HepG2 (cell line): ENCODE measurements around the gene ZNF770. TPM values are rescaled to one million over a fixed set of nuclear protein-coding genes. Genes with fewer than 3 reads are reported as not detected.

Experiments
- NFYB ChIP-seq: sonication (generic); formaldehyde crosslinking; IDR thresholded peaks from 2 replicates; pipeline ENCODE4 v1.4.0; 2020; ENCODE audit warnings: missing genetic modification reagents
- NR2F6 ChIP-seq, 2 experiments: IDR thresholded peaks; 2 replicates each; pipeline ENCODE4 v1.6.1; 2016; ENCODE audit warnings: antibody characterized with exemption in 1 of 2, mild to moderate bottlenecking in 1 of 2
- ZNF253 ChIP-seq: sonication (generic); formaldehyde crosslinking; IDR thresholded peaks from 2 replicates; pipeline ENCODE4 v1.8.0; 2022; ENCODE audit warnings: mild to moderate bottlenecking, missing genetic modification reagents, borderline replicate concordance
- ZNF557 ChIP-seq: sonication (generic); formaldehyde crosslinking; IDR thresholded peaks from 2 replicates; pipeline ENCODE4 v1.4.0; 2020; ENCODE audit warnings: missing genetic modification reagents
- ZSCAN30 ChIP-seq: sonication (generic); formaldehyde crosslinking; IDR thresholded peaks from 2 replicates; pipeline ENCODE4 v1.5.0; 2020; ENCODE audit warnings: mild to moderate bottlenecking, missing genetic modification reagents
- polyA plus RNA-seq, 8 experiments: library from polyadenylated mRNA; depleted of rRNA in 3 of 8; stranded (reverse) in 7 of 8; unstranded in 1 of 8; fragments of >200 nt; fragmentation: Illumina TruSeq in 4 of 8; extraction: Trizol in 4 of 8; gene quantifications; 2 replicates each; pipeline versions ENCODE4 v1.2.1 to v1.2.3, GENCODE V29; 2011 to 2016; ENCODE audit warnings: low read depth in 4 of 8, missing spikeins in 1 of 8, mixed read lengths in 1 of 8; ENCODE audit not compliant: insufficient read depth in 1 of 8
- total RNA-seq, 5 experiments: library from RNA; depleted of rRNA; stranded (reverse); fragments of >200 nt; fragmentation: Illumina TruSeq; extraction: Trizol; gene quantifications; 2 replicates each; pipeline ENCODE4 v1.2.3, GENCODE V29; 2016; ENCODE audit warnings: low read depth in 1 of 5
- TF ChIP-seq, protein P1 (sequence below): sonication (generic); formaldehyde crosslinking; IDR thresholded peaks from 2 replicates; pipeline ENCODE4 v1.5.1; 2020; ENCODE audit warnings: mild to moderate bottlenecking, missing genetic modification reagents
- TF ChIP-seq, protein P2 (sequence below): sonication (generic); formaldehyde crosslinking; conservative IDR thresholded peaks from 2 replicates; pipeline ENCODE4 v1.8.0; 2022; ENCODE audit warnings: missing genetic modification reagents

ZNF770 gene
- total and polyA plus RNA-seq, 2 of the 13 experiments (the other 11 are each of a cell fraction or from before 2014, with no cell fraction given) = 15.5 to 33.1 TPM

DNA sequence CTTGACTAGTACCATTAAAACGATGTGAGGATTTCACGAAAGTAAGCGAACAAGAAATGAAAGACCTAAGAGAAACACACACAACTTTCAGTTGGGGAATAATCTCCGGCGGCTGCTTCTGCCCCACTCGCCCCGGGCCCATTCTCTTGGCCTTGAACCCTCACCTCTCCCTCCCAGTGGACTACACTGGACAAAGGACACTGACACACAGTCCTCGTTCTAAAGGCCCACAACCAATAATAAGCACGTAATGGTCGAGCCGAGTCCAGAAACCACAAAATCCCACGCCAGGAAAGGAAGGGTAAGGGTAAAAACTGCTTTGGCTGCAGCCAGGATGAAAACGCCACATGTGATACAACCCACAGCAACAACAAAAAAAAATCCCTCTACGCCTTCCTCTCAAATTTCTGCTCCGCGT, 469 bp downstream of the ZNF770 start (continued):
- TF ChIP-seq NR2F6 (IDR thresholded peaks at IDR 0.05) = peak; percentile 75
- TF ChIP-seq NR2F6 (CRISPR knock-in tag; IDR thresholded peaks at IDR 0.05) = peak; percentile 83; the same call in 1 of the 2 replicates
- TF ChIP-seq, protein P1, sequence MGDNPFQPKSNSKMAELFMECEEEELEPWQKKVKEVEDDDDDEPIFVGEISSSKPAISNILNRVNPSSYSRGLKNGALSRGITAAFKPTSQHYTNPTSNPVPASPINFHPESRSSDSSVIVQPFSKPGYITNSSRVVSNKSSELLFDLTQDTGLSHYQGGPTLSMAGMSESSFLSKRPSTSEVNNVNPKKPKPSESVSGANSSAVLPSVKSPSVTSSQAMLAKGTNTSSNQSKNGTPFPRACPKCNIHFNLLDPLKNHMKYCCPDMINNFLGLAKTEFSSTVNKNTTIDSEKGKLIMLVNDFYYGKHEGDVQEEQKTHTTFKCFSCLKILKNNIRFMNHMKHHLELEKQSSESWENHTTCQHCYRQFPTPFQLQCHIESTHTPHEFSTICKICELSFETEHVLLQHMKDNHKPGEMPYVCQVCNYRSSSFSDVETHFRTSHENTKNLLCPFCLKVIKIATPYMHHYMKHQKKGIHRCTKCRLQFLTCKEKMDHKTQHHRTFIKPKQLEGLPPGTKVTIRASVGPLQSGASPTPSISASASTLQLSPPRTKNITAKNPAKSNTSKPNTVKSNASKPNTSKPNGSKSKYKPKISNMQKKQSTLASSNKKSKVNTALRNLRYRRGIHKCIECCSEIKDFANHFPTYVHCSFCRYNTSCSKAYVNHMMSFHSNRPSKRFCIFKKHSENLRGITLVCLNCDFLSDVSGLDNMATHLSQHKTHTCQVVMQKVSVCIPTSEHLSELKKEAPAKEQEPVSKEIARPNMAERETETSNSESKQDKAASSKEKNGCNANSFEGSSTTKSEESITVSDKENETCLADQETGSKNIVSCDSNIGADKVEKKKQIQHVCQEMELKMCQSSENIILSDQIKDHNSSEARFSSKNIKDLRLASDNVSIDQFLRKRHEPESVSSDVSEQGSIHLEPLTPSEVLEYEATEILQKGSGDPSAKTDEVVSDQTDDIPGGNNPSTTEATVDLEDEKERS (CRISPR knock-in tag) = no peak
- no peak for TF ChIP-seq NFYB (CRISPR knock-in tag)
- TF ChIP-seq, protein P2, sequence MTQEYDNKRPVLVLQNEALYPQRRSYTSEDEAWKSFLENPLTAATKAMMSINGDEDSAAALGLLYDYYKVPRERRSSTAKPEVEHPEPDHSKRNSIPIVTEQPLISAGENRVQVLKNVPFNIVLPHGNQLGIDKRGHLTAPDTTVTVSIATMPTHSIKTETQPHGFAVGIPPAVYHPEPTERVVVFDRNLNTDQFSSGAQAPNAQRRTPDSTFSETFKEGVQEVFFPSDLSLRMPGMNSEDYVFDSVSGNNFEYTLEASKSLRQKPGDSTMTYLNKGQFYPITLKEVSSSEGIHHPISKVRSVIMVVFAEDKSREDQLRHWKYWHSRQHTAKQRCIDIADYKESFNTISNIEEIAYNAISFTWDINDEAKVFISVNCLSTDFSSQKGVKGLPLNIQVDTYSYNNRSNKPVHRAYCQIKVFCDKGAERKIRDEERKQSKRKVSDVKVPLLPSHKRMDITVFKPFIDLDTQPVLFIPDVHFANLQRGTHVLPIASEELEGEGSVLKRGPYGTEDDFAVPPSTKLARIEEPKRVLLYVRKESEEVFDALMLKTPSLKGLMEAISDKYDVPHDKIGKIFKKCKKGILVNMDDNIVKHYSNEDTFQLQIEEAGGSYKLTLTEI = no peak
- no peak for TF ChIP-seq ZNF557 (CRISPR knock-in tag)
- 0 out of 2 replicates have a peak, but pooled peaks have one; percentile 6 for TF ChIP-seq ZNF253 (CRISPR knock-in tag)
- no peak for TF ChIP-seq ZSCAN30 (CRISPR knock-in tag)
